ENCODE data around the gene TAS2R50. TPM values are rescaled to one million over a fixed set of nuclear protein-coding genes. Genes with fewer than 3 reads are reported as not detected.

TAS2R50 gene
- total RNA-seq, 1 donor from 2014 or later, result 0.55 TPM

DNA sequence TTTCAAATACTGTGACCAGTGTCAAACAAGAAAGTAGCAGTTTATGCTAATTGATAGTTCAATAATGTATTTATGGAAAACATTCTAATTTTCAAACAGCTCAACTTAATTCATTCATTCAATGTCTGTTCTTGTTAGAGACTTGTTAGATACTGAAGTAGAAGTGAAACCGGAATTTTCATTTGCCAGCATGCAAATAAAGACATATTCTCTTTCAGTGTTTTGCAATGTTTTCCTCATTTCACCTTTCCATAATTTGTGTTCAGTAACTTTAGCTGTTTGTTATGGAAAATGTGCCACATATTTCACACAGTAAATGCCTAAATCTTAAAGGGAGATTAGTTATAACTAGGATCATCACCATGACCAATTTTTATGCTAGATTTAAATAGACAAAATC, 21.2 kb downstream of the TAS2R50 start:
- TF ChIP-seq, protein P1, sequence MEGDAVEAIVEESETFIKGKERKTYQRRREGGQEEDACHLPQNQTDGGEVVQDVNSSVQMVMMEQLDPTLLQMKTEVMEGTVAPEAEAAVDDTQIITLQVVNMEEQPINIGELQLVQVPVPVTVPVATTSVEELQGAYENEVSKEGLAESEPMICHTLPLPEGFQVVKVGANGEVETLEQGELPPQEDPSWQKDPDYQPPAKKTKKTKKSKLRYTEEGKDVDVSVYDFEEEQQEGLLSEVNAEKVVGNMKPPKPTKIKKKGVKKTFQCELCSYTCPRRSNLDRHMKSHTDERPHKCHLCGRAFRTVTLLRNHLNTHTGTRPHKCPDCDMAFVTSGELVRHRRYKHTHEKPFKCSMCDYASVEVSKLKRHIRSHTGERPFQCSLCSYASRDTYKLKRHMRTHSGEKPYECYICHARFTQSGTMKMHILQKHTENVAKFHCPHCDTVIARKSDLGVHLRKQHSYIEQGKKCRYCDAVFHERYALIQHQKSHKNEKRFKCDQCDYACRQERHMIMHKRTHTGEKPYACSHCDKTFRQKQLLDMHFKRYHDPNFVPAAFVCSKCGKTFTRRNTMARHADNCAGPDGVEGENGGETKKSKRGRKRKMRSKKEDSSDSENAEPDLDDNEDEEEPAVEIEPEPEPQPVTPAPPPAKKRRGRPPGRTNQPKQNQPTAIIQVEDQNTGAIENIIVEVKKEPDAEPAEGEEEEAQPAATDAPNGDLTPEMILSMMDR (IDR thresholded peaks at IDR 0.05), result no peak
- DNase-seq, result no peak
- Histone ChIP-seq H3K27ac (no peak overlapping the region), H3K27me3 (no peaks in the 10 kb centered on the region), H3K36me3 (no peaks in the 10 kb centered on the region), H3K4me1 (no peaks in the 10 kb centered on the region), H3K9me3 (no peaks in the 10 kb centered on the region), H3K4me3 (no peak overlapping the region)
- no peak for ATAC-seq
- intact Hi-C loops (cut with DNase I), result no loop called here

DNA sequence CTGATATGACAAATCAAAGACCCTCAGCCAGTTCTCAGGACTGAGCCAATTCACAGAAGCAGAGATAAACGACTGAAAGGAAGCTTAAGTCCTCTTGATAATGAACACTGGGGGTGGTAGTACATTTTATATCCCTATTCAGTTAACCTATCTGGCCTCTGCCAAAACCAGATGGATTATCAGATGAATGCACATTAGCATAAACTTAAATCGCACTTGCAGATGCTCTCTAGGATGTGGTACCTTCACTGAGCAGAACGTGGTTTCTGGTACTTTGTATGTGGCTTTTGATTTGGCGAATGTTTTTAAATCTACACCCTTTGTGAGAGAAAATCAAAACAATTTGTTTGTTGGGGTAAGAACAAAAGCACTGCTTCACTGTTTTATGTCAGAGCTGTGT, 26.5 kb downstream of the TAS2R50 start:
- Histone ChIP-seq H3K4me1 (no peaks in the 10 kb centered on the region), H3K27me3 (no peaks in the 10 kb centered on the region), H3K9me3 (no peaks in the 10 kb centered on the region), H3K27ac (no peak overlapping the region), H3K4me3 (no peak overlapping the region), H3K36me3 (no peaks in the 10 kb centered on the region)
- ATAC-seq, result no peak
- no peak for DNase-seq
- intact Hi-C loops (cut with DNase I), result no loop called here
- TF ChIP-seq, protein P1 (IDR thresholded peaks at IDR 0.05), result no peak

DNA sequence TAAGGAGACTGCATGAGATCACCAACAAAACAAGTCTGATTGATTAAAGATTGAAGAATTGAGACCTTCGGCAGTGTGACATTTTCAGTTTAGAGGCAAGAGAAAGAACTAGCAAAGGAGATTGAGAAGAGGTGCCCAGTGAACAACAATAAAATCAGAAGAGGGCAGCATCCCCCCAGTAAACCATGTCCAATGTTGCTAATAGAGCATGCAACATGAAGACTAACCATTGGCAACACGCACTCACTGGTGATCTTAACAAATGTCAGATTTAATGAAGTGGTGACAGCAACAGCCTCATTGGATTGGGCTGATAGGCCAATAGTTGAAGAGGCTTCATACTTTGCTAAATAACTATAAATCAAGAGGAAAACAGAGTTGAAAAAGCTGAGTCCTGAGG, 26.9 kb downstream of the TAS2R50 start:
- ATAC-seq (no peak), DNase-seq (no peak)
- TF ChIP-seq, protein P1 (IDR thresholded peaks at IDR 0.05), result no peak
- H3K27me3 ChIP-seq, result no peaks in the 10 kb centered on the region
- no peak overlapping the region for H3K4me3 ChIP-seq
- H3K9me3 ChIP-seq, result no peaks in the 10 kb centered on the region
- intact Hi-C loops (cut with DNase I), result no loop called here
- no peaks in the 10 kb centered on the region for H3K36me3 ChIP-seq
- no peak overlapping the region for H3K27ac ChIP-seq
- no peaks in the 10 kb centered on the region for H3K4me1 ChIP-seq

DNA sequence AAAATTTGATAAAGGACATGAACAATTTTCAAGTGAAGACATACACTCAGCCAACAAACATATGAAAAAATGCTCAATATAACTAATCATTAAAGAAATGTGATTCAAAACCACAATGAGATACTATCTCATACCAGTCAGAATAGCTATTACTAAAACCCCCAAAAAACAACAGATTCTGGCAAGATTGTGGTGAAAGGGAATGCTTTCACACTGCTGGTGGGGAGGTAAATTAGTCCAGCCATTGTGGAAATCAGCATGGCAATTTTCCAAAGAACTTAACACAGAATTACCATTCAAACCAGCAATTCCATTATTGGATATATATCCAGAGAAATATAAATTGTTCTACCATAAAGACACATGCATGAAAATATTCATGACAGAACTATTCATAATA, 29.0 kb downstream of the TAS2R50 start:
- H3K27me3 ChIP-seq, result no peaks in the 10 kb centered on the region
- H3K4me3 ChIP-seq, result no peak overlapping the region
- intact Hi-C loops (cut with DNase I), result no loop called here
- no peaks in the 10 kb centered on the region for H3K9me3 ChIP-seq
- ATAC-seq (no peak), DNase-seq (no peak)
- H3K4me1 ChIP-seq, result no peaks in the 10 kb centered on the region
- no peak overlapping the region for H3K27ac ChIP-seq
- TF ChIP-seq, protein P1 (IDR thresholded peaks at IDR 0.05), result no peak
- no peaks in the 10 kb centered on the region for H3K36me3 ChIP-seq

- no peaks in the 10 kb centered on the region for H3K9me3 ChIP-seq
- intact Hi-C loops (cut with DNase I), result no loop called here
- ATAC-seq (no peak), DNase-seq (no peak)
- H3K27ac ChIP-seq, result no peak overlapping the region
- TF ChIP-seq, protein P1 (IDR thresholded peaks at IDR 0.05), result no peak
- no peaks in the 10 kb centered on the region for H3K36me3 ChIP-seq
- H3K4me1 ChIP-seq, result no peaks in the 10 kb centered on the region
- no peaks in the 10 kb centered on the region for H3K27me3 ChIP-seq
- no peak overlapping the region for H3K4me3 ChIP-seq
These were observed 30.6 kb downstream of the TAS2R50 start for GRCh38 chr12:10956085-10956484.

DNA sequence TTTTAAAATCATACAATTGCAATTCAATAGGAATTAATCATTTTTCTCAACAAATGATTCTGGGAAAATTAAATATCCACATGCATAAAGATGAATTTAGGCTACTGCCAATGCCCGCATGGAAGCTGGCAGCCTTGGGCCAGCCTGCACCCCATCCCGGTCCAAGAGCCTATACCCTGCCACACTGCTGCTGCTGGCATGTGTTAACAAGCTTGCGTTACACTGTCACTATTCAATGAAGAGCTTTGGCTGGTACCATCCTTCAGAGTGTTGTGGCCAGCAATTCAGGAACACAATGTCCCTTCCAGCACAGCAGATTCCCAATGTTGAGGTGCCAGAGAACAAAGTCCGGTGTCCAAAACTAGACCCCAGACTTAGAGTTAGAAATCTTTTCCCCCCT, 34.1 kb downstream of the TAS2R50 start:
- no peak overlapping the region for H3K27ac ChIP-seq
- DNase-seq, result no peak
- no peak overlapping the region for H3K4me3 ChIP-seq
- no peaks in the 10 kb centered on the region for H3K9me3 ChIP-seq
- H3K4me1 ChIP-seq, result no peaks in the 10 kb centered on the region
- TF ChIP-seq, protein P1 (IDR thresholded peaks at IDR 0.05), result no peak
- H3K36me3 ChIP-seq, result no peaks in the 10 kb centered on the region
- intact Hi-C loops (cut with DNase I), result no loop called here
- no peaks in the 10 kb centered on the region for H3K27me3 ChIP-seq
- ATAC-seq, result no peak
